HG02970 (cell line): Measurements from ENCODE around the gene TRPC4.

Source experiments
- ATAC-seq: cut with Tn5 transposase; IDR thresholded peaks from one replicate; pipeline ENCODE4 v1.9.1; 2021; ENCODE audit warnings: mild to moderate bottlenecking, moderate library complexity, moderate number of reproducible peaks; ENCODE audit not compliant: unreplicated experiment, low FRiP score

Gene TRPC4

GRCh38 chr13:37869756-37870488, at the start of gene TRPC4:
Gene TRPC4 (minus strand): TSS chr13:37869772. CDS start chr13:37783333, 86,439 bp downstream.
- ATAC-seq = no peak

GRCh38 chr13:37918751-37919150, 49.2 kb upstream of the TRPC4 start:
- no peak for ATAC-seq

GRCh38 chr13:37918116-37918714, 48.6 kb upstream of the TRPC4 start:
- no peak for ATAC-seq

- no peak for ATAC-seq
Measured at GRCh38 chr13:37914781-37915391, 45.3 kb upstream of the TRPC4 start.

- no peak for ATAC-seq
Measured at GRCh38 chr13:37910790-37911189, 41.2 kb upstream of the TRPC4 start.

- no peak for ATAC-seq
Measured at GRCh38 chr13:37906880-37907279, 37.3 kb upstream of the TRPC4 start.

- ATAC-seq = no peak
Measured at GRCh38 chr13:37905736-37906135, 36.2 kb upstream of the TRPC4 start.

GRCh38 chr13:37899753-37900152, 30.2 kb upstream of the TRPC4 start:
- ATAC-seq = no peak

GRCh38 chr13:37893321-37893720, 23.7 kb upstream of the TRPC4 start:
- ATAC-seq = no peak

GRCh38 chr13:37889820-37890219, 20.2 kb upstream of the TRPC4 start:
- no peak for ATAC-seq

GRCh38 chr13:37889102-37889501, 19.5 kb upstream of the TRPC4 start:
- no peak for ATAC-seq

- ATAC-seq = no peak
Measured at GRCh38 chr13:37886879-37887278, 17.3 kb upstream of the TRPC4 start.

- no peak for ATAC-seq
Measured at GRCh38 chr13:37884674-37885073, 15.1 kb upstream of the TRPC4 start.

- ATAC-seq = no peak
Measured at GRCh38 chr13:37884026-37884425, 14.5 kb upstream of the TRPC4 start.

- no peak for ATAC-seq
Measured at GRCh38 chr13:37878921-37879320, 9.3 kb upstream of the TRPC4 start.

GRCh38 chr13:37878496-37878895, 8.9 kb upstream of the TRPC4 start:
- ATAC-seq = no peak

- no peak for ATAC-seq
Measured at GRCh38 chr13:37870895-37871550, 1.5 kb upstream of the TRPC4 start.

GRCh38 chr13:37870489-37870845, 895 bp upstream of the TRPC4 start:
- no peak for ATAC-seq

- no peak for ATAC-seq
Measured at GRCh38 chr13:37869506-37869755, 141 bp downstream of the TRPC4 start.

GRCh38 chr13:37868691-37869505, 674 bp downstream of the TRPC4 start:
- no peak for ATAC-seq

GRCh38 chr13:37863708-37864107, 5.9 kb downstream of the TRPC4 start:
- no peak for ATAC-seq
